Smooth muscle cell (in vitro differentiated cells): ENCODE results near the gene SDR42E2. TPM values are rescaled to one million over a fixed set of nuclear protein-coding genes. Genes with fewer than 3 reads are reported as not detected.
A peak's percentile ranks its signal among the peaks of the same experiment; 100 is the strongest.

Source experiments
- DNase-seq: peaks from one replicate; lab custom pipeline; 2025; ENCODE audit not compliant: unreplicated experiment; lab: John Stamatoyannopoulos, UW
- H2AFZ ChIP-seq: fragments of 200-600 bp; sonication (generic); 2 replicates; pipeline ENCODE4 v1.6.0; 2016; ENCODE audit warnings: antibody characterized with exemption, low read depth, mild to moderate bottlenecking
- H3F3A ChIP-seq: fragments of 200-600 bp; sonication (generic); 2 replicates; pipeline ENCODE4 v1.6.0; 2017; ENCODE audit warnings: antibody characterized with exemption, low read depth
- H3K27ac ChIP-seq: fragments of 200-600 bp; sonication (generic); 2 replicates; pipeline ENCODE4 v1.5.1; 2016; ENCODE audit warnings: low read depth, mild to moderate bottlenecking
- H3K27me3 ChIP-seq: fragments of 200-600 bp; sonication (generic); 2 replicates; pipeline ENCODE4 v1.6.1; 2016; ENCODE audit warnings: low read depth, mild to moderate bottlenecking
- H3K36me3 ChIP-seq: fragments of 200-600 bp; sonication (generic); 2 replicates; pipeline ENCODE4 v1.5.1; 2016; ENCODE audit warnings: low read depth
- H3K4me1 ChIP-seq: fragments of 200-600 bp; sonication (generic); 2 replicates; pipeline ENCODE4 v1.5.1; 2016; ENCODE audit warnings: low read depth
- H3K4me2 ChIP-seq: fragments of 200-600 bp; sonication (generic); 2 replicates; pipeline ENCODE4 v1.6.0; 2016; ENCODE audit warnings: mild to moderate bottlenecking
- H3K4me3 ChIP-seq: fragments of 200-600 bp; sonication (generic); 2 replicates; pipeline ENCODE4 v1.5.1; 2016; ENCODE audit warnings: mild to moderate bottlenecking
- H3K79me2 ChIP-seq: fragments of 200-600 bp; sonication (generic); 2 replicates; pipeline ENCODE4 v1.6.0; 2016; ENCODE audit warnings: low read depth, mild to moderate bottlenecking
- H3K9ac ChIP-seq: fragments of 200-600 bp; sonication (generic); 2 replicates; pipeline ENCODE4 v1.6.0; 2016; ENCODE audit warnings: low read depth
- H3K9me3 ChIP-seq: fragments of 200-600 bp; sonication (generic); replicated peaks from 2 replicates; pipeline ENCODE4 v1.5.1; 2016; ENCODE audit warnings: low read depth
- H4K20me1 ChIP-seq: fragments of 200-600 bp; sonication (generic); 2 replicates; pipeline ENCODE4 v1.6.0; 2016; ENCODE audit warnings: low read depth
- WGBS: methylation state at CpG from one replicate; pipeline ENCODE4 v1.1.7; 2016; ENCODE audit warnings: low lambda C conversion rate; 5-methylcytosine and 5-hydroxymethylcytosine counted together
- polyA plus RNA-seq: library from polyadenylated mRNA; unstranded; fragments of >200 nt; fragmentation: Nextera tagmentation; extraction: Ambion mirVana; gene quantifications from 2 replicates; pipeline ENCODE4 v1.2.1, GENCODE V29; 2016
- total RNA-seq: library from RNA; depleted of rRNA; stranded (reverse); fragments of >200 nt; gene quantifications from 2 replicates; pipeline ENCODE4 v1.2.3, GENCODE V29; 2014
- TF ChIP-seq, protein P1 (sequence below): fragments of 200-600 bp; sonication (generic); IDR thresholded peaks from 2 replicates; pipeline ENCODE4 v1.5.1; 2017; ENCODE audit warnings: borderline replicate concordance, mild to moderate bottlenecking, antibody characterized with exemption; ENCODE audit not compliant: insufficient read depth, poor library complexity, severe bottlenecking

SDR42E2 gene
- total and polyA plus RNA-seq, 2 experiments from 2014 or later = 0.18 TPM; not detected in 1

DNA sequence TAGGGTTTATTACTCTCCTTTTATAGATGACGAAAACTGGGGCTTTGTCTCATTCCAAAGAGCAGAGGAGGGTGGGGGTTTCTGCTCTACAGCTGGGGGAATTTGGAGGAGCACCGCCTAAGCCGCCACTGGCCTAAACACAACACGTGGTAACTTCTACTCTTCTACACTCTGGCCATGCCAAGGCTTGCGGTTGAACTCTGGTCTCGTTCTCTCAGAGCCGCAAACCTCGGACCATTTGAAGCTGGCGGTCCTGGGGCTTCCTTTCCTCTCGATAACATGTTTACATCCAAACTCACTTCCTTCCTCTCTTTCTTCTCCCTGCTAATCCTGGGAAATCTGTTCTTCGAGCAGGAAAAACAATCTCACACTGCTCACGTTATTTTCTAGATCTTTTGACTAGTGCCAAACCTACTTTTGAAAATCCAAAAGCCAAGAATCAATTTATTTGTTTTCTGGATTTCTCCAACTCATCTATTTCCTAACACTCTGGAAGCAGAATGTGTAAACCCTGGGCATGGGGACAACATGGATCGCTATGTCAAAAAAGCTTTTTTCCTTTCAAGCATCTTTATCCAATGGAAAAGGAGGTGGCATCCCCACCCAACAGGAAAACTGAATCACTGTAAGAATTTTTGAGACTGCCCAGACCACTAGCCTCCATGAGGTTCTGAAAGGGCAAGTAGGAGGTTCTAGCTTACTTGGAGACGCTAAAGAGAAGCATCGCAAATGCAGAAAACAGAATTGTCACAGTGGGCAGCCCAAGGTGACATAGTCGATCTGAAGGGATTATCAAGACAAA is 30.2 kb downstream of the SDR42E2 start:
- Histone ChIP-seq H4K20me1 (no peaks in the 10 kb centered on the region), H3K27ac (peak overlapping the region; percentile 96), H3K36me3 (no peaks in the 10 kb centered on the region), H3K9ac (peak overlapping the region; percentile 93), H3K9me3 (no peaks in the 10 kb centered on the region), H3K4me2 (peak overlapping the region; percentile 89), H3K79me2 (no peaks in the 10 kb centered on the region), H3K4me1 (peaks cover 7% of the 10 kb centered on the region), H3K4me3 (peak overlapping the region; percentile 59), H3K27me3 (no peaks in the 10 kb centered on the region), H2AFZ (peak overlapping the region; percentile 56), H3F3A (no peaks in the 10 kb centered on the region)
- 46% methylated on average over 16 of the region's 16 CpGs for WGBS
- DNase-seq = no peak
- TF ChIP-seq, protein P1, sequence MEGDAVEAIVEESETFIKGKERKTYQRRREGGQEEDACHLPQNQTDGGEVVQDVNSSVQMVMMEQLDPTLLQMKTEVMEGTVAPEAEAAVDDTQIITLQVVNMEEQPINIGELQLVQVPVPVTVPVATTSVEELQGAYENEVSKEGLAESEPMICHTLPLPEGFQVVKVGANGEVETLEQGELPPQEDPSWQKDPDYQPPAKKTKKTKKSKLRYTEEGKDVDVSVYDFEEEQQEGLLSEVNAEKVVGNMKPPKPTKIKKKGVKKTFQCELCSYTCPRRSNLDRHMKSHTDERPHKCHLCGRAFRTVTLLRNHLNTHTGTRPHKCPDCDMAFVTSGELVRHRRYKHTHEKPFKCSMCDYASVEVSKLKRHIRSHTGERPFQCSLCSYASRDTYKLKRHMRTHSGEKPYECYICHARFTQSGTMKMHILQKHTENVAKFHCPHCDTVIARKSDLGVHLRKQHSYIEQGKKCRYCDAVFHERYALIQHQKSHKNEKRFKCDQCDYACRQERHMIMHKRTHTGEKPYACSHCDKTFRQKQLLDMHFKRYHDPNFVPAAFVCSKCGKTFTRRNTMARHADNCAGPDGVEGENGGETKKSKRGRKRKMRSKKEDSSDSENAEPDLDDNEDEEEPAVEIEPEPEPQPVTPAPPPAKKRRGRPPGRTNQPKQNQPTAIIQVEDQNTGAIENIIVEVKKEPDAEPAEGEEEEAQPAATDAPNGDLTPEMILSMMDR = no peak

DNA sequence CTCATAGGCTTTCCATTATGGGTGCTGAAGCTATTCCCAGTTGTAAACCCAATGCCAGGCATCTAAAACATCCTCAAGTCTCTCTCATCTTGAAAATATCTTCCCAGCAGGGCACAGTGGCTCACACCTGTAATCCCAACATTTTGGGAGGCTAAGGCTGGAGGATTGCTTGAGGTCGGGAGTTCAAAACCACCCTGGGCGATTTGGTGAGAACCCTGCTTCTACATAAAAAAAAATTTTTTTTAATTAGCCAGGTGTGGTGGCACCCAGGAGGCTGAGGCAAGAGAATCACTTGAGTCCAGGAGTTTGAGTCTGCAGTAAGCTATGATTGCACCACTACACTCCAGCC is 30.7 kb downstream of the SDR42E2 start:
- Histone ChIP-seq H3K4me2 (peak overlapping the region; percentile 89), H3K27me3 (no peaks in the 10 kb centered on the region), H4K20me1 (no peaks in the 10 kb centered on the region), H3K9ac (no peak overlapping the region), H3K4me3 (no peak overlapping the region), H3K27ac (peak overlapping the region; percentile 96), H3K36me3 (no peaks in the 10 kb centered on the region), H2AFZ (no peak overlapping the region), H3K9me3 (no peaks in the 10 kb centered on the region), H3K79me2 (no peaks in the 10 kb centered on the region), H3F3A (peaks cover 5% of the 10 kb centered on the region), H3K4me1 (peaks cover 7% of the 10 kb centered on the region)
- 97% methylated on average over 2 of the region's 2 CpGs for WGBS
- no peak for DNase-seq
- TF ChIP-seq, protein P1 = no peak

DNA sequence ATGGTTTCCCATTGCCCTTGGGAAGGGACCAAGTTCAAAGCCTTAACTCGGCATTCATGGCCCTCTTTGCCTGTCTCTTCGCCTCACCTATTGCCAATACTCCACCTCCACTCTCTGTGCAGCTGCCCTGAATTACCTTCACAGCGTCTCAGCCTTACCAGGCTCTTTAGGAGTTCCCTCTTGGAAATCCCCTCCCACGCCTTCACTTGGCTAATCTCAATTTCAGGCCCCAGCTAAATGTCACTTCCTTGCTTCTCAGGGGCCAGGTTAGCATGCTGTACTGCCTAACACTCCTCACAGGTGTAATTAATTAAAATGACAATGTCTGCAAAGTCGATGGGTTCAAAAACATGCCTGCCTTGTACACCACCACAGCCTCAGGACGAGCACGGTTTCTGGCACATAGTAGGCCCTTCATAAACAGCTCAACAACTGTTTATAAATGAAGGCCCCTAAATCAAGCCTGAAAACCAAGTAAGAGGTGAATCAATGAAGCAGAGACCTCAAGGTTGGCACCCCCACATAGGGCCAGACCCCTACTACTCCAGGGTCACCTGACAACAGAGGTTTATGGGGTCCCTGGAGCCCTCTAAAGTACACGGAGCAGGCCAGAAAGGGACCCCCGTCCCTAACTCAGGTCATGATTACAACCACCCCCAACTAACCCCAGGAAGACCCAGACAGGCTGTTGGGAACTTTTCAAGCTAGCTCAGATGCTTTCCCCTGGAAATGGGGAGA is 32.6 kb downstream of the SDR42E2 start:
- DNase-seq = no peak
- Histone ChIP-seq H3K27ac (no peak overlapping the region), H4K20me1 (no peaks in the 10 kb centered on the region), H3K9ac (no peak overlapping the region), H3K79me2 (no peaks in the 10 kb centered on the region), H3K9me3 (no peaks in the 10 kb centered on the region), H3K4me3 (no peak overlapping the region), H2AFZ (no peak overlapping the region), H3K4me2 (no peak overlapping the region), H3K36me3 (no peaks in the 10 kb centered on the region), H3K4me1 (peaks cover 14% of the 10 kb centered on the region), H3F3A (peaks cover 14% of the 10 kb centered on the region), H3K27me3 (no peaks in the 10 kb centered on the region)
- TF ChIP-seq, protein P1 = no peak
- WGBS = 91% methylated on average over 9 of the region's 9 CpGs
